ENCODE measurements around the gene ACSM3.
"Not testable (repeated sequence)": the region's sequence is repeated elsewhere in the genome, so short reads cannot be mapped to it uniquely, and the experiment has no call there.

The ACSM3 gene, protein sequence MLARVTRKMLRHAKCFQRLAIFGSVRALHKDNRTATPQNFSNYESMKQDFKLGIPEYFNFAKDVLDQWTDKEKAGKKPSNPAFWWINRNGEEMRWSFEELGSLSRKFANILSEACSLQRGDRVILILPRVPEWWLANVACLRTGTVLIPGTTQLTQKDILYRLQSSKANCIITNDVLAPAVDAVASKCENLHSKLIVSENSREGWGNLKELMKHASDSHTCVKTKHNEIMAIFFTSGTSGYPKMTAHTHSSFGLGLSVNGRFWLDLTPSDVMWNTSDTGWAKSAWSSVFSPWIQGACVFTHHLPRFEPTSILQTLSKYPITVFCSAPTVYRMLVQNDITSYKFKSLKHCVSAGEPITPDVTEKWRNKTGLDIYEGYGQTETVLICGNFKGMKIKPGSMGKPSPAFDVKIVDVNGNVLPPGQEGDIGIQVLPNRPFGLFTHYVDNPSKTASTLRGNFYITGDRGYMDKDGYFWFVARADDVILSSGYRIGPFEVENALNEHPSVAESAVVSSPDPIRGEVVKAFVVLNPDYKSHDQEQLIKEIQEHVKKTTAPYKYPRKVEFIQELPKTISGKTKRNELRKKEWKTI

DNA sequence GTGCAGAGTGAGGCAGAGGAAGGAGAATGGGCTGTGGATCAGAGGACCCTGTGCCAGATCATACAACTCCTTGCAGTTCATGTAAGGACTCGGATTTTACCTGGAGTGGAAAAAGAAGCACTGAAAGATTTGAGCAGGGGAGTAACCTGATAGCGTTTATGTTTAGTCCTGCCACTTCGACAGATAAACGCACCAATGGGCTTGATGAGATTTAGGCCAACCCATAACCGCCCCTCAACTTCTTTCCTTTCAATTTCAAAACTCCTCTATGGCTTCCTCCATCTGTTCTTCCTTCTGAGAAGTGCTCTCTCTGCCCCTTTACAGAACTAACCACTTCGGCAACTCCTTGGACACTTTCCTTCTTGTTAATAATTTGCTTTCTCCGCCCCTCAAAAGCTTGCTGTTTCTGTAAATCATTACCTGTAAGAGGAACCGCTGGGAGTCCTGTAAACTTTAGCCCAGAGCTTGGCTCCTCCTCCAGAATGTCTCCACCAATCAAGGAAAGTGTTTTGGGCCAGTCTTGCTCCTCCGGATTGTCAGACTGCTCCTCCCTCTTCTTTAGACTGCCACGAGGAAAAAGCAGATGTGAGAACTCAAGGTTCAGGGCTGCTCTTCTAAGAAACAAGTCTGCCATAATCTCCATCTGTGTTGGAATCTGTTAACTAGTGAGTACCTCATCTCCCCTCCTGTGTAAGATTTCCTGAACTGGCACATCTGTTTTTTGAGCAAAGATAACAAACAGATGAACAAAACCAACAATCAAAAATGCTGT lies at the start of gene ACSM3:
Gene ACSM3, plus strand, starts transcription at position 554 of the 772 bp plus-strand sequence. CDS start 6,021 bp downstream, outside the sequence.
- DNase-seq (ENCODE audit: low spot score), result peak; percentile 88

DNA sequence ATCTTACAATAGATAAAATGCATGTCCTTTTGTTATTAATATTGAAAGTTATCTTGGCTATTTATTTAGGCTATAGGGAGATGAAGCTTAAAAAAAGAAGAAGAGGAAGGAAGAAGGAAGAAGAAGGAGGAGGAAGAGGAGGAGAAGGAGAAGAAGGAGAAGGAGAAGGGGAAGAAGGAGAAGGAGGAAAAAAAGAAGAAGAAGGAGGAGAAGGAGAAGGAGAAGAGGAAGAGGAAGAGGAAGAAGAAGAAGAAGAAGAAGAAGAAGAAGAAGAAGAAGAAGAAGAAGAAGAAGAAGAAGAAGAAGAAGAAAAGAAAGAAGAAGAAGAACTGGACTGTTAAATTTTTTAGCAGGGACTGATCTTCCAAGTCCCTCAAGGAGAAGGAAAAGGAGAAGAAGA lies 46.1 kb upstream of the ACSM3 start:
- not testable (repeated sequence) for DNase-seq (ENCODE audit: low spot score)

DNA sequence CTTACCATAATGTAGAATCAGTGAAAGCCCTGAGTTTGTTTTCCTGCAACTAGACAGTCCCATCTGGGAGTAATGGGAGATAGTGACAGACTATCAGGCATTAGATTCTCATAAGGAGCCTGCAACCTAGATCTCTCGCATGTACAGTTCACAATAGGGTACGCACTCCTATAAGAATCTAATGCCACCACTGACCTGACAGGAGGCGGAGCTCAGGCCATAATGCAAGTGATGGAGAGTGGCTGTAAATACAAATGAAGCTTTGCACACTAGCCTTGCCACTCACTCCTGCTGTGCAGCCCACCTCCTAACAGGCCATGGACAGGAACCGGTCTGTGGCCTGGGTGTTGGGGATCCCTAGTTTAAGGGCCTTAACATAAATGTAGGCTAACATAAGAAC lies 43.6 kb upstream of the ACSM3 start:
- no peak for DNase-seq (ENCODE audit: low spot score)

DNA sequence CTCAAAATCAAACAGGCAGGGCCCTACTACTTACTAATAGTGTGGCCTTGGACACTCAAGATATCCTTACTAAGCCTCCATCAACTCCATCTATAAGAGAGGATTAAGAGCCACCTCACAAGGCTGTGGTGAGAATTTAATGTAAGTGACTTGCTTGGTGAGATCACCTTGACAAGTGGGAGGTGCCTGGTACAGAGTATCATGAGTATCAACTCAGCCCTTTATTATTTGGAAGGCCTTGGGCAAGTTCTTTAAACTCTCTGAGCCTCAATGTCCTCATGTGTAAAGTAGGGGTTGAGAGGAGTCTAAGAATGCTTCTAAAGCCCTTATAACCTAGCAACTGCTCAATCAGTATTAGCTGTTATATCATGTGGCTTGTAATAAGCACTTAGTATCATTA lies 37.2 kb upstream of the ACSM3 start:
- DNase-seq (ENCODE audit: low spot score), result no peak

DNA sequence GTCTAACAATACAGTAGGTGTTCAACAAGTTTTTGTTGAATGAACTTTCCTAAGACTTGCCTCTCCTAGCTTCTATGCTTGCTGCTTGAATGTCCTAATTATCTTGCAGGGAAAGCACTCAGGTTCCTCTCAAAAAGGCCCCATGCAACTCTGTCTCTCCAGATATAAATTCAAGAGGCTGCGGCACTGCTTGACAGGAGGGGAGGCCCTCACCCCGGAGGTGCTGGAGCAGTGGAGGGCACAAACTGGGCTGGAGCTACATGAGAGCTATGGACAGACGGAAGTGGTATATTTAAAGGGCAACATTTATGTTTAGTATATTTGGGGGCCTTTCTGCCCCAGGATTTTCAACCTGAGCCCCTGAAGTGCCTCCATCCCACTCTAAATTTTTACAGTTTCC lies 36.6 kb upstream of the ACSM3 start:
- DNase-seq (ENCODE audit: low spot score), result no peak

DNA sequence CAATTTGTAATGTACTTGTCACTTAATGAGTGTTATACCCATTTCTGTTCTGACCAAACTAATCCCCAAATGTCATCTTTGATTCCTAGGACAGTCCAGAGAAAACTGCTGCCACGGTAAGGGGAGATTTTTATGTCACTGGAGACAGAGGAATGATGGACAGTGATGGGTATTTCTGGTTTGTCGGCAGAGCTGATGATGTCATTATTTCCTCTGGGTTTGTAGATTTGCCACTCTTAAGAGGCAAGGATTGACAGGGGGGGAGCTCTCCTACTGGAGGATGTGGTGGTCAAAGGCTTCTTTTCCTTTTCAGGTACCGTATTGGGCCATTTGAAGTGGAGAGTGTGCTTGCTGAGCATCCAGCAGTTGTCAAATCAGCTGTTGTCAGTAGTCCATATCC lies 34.7 kb upstream of the ACSM3 start:
- DNase-seq (ENCODE audit: low spot score), result no peak

DNA sequence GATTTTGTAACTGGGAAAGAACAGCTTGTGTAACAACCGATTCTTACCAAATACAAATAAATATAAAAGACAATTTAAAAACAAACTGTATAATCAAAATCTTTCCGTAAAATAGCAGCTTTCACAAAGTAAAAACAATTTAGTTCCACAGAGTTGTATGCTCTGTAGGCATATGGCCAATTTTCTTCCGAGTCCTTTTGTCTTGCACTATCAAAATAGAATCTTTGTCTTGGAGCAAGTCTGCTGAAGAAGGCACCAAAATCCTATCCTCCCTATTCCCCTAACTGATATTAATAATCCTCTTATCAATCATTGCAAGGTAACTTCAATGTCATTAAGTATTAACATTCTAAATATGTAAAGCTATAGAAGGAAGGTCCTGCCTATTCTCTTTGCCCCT lies 29.8 kb upstream of the ACSM3 start:
- DNase-seq (ENCODE audit: low spot score), result no peak

DNA sequence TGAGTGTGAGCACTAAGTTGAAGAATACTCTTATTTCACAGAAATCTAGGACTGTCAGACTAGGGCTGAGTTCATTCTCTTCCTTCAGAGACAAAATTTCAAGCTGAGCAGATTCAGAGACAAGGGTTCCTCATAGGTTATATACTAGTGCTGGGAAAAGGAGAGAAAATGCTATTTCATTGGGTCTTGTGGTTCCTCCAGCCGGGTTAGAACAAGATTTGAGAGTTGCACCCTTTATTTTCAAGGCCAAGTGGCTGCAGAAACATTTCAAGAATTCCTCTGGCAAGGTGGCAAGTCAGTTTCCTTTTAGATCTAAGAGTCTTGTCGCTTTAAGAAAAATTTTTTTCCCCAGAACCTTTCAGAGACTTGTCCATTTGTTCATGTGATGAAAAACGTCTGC lies 29.0 kb upstream of the ACSM3 start:
- DNase-seq (ENCODE audit: low spot score), result no peak

DNA sequence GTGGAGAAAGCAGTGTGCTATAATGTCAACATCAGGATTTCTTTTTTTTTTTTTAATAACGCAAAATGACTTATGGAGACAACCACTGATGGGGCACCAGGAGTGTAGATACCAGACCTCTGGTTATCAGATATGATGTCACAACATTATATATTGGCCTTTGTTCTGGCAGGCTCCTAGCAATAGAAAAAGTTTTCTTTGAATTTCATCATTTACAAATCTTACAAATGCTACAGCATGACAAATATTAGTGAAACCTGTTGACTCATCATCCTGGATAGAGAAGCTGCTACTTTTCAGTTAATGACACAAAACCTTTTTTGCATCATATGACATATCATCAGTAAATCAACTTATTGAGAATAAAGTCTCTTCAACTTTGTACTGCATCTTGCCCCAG lies 28.3 kb upstream of the ACSM3 start:
- no peak for DNase-seq (ENCODE audit: low spot score)

DNA sequence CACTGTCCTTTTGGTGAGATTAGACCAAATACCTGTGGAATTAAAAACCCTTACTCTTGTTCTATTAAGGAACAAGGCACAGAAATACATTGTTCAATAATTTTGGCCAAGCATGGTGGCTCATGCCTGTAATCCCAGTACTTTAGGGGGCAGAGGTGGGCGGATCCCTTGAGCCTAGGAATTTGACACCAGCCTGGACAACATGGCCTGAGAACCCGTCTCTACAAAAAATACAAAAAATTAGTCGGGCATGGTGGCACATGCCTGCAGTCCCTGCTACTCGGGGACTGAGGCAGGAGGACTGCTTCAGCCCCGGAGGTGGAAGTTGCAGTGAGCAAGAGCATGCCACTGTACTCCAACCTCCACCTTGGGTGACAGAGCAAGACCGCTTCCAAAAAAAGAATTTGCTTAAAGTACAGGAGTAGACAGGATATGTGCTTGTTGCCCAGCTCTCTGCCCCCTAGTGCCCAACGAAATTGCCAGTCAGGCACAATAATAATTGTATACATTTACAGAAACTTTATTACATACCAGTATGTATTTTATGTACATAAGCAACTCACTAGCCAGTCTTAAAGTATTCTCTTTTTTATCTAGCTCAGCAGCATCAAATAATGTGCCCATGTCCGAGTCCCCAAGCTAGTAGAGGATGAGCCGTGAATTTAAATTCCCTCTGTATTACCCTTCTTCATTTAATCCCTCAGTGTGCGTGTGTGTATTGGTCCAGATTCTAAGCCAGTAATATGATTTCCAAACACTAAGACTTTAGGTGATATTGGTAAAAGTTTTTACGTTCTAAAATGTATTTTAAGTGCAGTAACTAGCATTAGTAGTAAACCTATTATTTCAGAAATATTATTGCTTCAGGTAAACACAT lies 23.6 kb upstream of the ACSM3 start:
- DNase-seq (ENCODE audit: low spot score), result peak; percentile 5

DNA sequence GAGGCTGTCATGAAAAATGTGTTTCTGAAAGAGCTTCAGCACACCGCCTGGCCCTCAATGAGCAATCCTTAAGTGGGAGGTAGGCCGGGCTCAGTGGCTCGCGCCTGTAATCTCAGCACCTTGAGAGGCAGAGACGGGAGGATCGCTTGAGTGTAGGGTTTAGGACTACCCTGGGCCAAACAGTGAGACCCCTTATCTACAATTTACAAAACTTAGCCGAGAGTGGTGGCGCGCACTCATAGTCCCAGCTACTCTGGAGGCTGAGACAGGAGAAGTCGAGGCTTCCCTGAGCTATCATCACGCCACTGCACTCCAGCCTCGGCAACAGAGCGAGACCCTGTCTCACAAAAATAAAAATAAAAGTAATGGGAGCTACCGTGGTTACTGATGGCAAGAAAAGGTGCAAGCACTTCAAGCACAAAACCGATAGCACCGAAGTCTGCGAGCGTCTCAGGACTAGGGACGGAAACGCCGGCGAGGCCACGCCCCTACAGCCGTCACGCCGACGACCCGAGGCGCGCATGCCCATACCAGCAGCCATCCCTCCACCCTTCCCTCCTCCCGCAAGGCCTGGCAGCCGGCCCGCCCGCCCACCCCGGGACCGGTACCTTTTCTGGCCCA lies 22.8 kb upstream of the ACSM3 start:
- DNase-seq (ENCODE audit: low spot score), result peak; percentile 97

DNA sequence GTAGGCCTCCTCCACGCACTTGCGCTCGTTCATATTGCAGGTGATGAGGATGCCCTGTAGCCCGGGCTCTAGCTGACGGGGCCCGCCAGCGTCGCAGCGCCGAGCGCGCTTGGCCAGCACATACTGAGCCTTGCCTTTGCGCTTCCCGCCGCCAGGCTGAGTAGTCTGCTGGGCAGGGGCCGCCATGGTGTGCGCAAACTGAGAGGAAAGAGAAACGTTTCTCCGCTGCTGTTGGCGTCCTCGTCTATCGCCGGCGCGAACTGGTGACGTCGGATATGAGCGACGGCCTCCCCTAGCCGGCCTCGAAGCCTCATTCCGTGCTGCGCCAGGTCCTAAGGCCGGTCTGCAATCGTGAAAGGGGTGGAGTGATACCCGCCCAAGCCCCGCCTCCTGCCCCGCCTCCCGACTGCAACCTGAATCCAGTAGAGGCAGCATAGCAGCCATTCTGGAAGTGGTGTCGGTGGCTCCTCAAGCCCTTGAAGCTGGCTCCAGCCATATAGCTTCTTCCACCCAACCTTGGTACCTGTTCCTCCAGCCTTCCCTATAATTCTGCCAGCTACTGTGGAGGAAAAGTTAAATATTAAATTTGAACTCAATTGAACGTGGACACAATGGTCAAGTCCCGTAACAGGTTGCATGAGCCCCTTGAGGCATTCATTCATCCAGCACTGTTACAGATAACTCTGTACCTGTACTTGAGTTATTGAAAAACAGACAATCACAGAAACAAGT lies 22.1 kb upstream of the ACSM3 start, which contains the start of gene THUMPD1:
Gene THUMPD1, minus strand, starts transcription at position 265 of the 732 bp plus-strand sequence. Its CDS starts 79 bp downstream, at position 186.
- DNase-seq (ENCODE audit: low spot score), result peak; percentile 98

DNA sequence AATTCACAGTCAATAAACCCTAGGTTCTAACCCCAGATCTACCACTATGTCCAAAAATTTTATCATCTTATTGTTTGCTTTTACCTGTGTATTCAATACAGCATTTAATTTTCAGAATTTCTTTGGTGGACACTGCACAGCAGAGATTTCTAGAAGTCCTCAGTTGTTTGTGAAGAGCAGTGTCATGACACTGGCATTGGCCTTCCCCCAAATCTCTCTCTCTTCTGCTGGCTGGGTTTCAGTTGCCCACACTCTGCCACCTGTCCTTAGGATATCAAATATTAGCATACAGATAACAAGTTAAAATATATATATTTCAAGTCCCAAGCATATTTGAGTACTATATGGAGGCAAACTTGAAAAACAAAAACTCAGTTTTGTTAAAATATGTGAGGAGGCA lies 20.2 kb upstream of the ACSM3 start:
- no peak for DNase-seq (ENCODE audit: low spot score)

DNA sequence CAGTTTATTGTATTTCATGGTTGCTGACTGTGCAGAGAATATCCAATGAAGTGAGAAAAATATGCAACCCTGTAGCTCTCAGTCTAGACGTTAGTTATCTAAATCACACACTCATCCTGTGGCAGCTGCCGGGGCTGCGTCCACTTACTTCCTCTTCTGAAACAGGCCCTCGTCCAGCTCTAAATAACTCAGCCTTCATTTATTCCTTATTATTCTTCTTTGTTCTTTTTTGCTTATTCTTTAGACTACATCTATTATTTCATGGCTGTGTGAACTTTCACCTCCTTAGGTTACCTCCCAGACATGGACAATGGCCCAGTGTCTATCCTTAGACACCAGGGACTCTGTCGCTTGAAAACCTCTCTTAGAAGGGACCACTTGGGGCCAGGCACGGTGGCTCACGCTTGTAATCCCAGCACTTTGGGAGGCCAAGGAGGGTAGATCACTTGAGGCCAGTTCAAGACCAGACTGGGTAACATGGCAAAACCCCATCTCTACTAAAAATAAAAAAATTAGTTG lies 18.8 kb upstream of the ACSM3 start:
- no peak for DNase-seq (ENCODE audit: low spot score)

DNA sequence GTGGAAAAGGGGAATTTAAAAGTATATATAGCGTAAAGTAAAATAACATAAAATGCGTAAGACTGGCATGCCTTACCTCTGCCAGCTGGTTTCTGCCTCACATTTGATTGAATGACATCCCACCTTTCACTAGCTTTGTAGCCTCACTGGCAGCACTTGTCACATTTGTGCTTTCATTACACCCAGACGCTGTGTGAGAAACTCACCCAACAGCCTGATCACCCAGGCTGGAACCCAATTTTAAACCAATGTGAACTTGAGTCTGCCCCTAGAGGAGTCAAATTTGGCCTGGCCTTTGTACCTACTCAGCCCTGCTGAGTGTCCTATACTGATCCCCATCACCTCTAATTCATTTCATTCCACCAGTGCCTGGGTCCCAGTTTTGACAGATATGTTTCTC lies 17.4 kb upstream of the ACSM3 start:
- no peak for DNase-seq (ENCODE audit: low spot score)

DNA sequence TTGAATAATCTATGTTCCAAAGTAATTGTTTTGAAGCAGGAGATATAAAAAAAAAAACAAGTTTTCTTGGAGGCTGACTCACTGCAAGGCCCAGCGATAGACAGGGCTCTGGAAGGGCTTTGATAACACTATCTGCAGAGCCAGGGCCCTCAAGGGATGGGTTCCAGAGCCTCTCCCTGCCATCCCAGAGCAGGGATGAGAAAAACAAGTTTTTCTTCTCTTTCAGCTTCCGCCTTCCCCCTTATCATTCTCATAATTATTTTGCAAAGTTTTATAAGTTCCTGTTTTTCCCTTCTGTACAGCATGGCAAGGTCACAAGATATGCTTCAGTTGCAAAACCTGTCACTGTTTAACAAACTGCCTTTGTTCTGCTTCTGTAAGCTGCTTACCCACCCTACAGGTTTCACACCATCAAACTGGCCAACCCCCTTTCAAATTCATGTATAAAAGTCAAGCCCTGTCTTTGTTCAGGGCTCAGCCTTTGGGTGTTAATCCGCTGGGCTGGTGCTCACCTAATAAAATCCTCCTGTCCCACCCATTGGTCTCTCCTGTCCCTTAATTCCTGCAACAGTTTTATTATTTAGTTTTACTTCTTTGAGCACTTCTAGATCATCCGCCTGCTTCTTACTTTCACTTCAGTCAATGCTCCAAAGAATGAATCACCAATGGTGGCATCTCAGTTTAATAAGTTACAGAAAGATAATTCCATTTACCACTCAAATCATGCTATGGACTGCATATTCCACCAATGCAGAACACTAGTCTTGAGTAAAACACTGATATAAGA lies 16.6 kb upstream of the ACSM3 start:
- no peak for DNase-seq (ENCODE audit: low spot score)

DNA sequence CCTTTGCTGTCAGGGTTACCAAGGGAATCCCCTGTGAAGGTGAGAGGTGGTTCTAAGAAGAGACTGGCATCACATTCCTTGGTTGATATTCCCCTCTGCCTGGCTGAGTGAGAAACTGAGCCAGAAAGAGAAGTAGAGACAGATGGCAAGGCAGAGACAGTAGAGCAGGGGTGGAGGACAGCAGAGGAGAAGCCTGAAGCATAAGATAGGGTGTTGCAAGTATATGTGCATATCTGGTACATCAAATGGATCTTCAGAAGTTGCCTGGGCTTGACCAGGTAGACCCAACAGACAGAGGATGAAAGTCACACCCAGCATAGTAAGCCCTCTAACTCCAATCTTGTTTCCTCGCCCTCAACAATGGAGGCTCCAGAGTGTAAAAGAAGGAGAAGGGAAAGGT lies 14.3 kb upstream of the ACSM3 start:
- no peak for DNase-seq (ENCODE audit: low spot score)

DNA sequence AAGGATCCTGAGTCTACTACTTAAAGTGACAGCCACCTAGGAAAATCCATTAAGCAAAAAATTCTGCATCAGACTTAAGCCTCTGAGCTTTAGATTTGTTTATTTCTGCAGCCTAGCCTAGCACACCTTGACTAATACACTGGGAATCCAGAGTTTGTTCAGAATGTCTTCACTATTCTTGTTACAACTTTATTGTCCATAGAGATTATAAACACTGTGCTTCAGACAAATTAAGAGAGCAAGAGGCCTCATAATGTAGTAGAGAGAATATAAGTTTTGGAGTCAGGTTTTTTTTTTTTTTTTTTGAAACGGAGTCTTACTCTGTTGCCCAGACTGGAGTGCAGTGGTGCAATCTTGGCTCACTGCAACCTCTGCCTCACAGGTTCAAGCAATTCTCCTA lies 13.3 kb upstream of the ACSM3 start:
- DNase-seq (ENCODE audit: low spot score), result no peak

DNA sequence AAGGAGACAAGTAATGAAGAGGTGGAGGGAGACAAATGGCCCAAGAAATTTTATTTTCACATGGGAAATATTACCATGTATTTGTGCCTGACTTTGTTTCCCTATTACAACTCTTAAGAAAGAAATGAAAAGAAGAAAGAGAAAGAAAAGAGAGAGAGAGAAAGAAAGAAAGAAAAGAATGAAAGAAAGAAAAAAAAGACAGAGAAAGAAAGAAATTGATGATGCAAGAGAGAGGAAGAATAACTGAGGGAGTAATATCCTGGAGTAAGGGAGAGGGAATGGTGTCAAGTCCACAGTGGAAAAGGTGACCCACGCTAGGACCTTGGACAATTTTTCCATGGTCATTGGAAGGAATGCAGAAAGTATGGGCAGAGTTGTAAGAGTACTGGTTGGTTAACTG lies 10.1 kb upstream of the ACSM3 start:
- no peak for DNase-seq (ENCODE audit: low spot score)

DNA sequence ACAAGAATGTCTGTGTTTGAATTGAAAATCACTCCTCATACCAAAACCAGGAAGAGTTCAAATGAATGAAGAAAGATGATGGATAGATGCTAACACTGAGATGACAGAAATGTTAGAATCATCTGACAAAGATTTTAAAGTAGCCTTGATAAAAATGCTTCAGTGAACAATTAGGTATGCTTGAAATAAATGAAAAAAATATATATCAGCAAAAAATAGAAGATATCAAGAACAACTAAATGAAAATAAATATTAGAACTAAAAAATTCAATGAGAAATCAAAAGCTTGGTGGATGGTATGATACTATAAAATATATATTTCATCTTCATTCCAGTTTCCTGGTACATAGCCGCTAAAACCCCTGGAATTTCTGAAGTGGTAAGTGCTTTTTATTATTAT lies 8.6 kb upstream of the ACSM3 start:
- DNase-seq (ENCODE audit: low spot score), result no peak

Data from AG08395 (cell line).